HG03108 (cell line): Measurements from ENCODE around the gene KCNF1.

Experiments
- ATAC-seq: cut with Tn5 transposase; IDR thresholded peaks from one replicate; pipeline ENCODE4 v1.9.1; 2021; ENCODE audit warnings: moderate library complexity; ENCODE audit not compliant: unreplicated experiment

Gene KCNF1

DNA sequence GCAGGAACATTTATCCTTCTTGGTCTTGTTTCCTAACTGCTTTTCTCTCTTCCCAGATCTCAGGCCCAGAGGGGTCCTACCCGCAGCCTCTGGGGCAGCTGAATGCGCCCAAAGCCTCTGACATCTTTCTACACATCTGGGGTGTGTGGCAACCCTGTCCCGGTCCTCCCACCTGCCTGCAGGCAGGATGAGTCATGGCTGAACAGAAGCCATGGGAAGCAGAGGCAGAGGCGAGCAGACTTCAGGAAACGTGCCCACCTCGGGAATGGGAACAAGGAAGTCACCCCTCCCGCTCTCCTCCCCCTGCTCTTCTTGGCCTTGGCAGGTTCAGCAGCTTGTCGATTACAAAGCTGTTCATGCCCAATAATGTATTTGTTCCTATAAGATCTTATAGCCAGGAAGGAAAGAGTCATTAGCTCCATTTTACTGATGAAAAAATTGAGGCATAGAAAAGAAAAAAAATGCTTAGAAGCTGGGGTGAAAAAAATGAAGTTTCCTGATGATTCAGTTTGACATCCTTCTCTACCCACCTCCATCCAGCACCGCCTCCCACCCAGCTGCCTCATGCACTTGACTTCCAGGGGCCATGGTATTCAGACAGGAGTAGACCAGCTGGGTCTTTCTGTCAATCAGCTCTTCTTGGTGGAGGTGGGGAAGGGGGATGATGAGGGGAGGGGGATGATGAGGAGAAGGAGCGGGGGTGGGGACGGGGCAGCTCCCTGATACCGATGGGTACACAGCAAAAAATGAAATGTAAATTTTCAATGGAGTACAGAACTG lies 10.4 kb upstream of the KCNF1 start:
- ATAC-seq, result no peak

DNA sequence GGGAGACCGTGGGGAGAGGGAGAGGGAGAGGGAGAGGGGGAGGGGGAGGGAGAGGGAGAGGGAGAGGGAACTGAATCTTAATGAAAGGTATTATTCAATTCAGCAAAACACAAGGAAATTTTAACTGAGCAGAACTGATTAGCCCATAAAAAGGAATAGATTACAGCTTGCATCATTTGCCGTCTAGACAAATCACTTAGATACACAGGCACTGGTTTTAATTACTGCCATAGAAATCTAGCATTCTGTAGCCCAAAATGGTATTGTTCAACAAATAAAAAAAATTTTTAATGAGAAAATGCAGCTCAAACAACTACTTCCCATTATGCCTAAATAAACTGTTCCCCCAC lies 7.9 kb upstream of the KCNF1 start:
- ATAC-seq, result no peak

DNA sequence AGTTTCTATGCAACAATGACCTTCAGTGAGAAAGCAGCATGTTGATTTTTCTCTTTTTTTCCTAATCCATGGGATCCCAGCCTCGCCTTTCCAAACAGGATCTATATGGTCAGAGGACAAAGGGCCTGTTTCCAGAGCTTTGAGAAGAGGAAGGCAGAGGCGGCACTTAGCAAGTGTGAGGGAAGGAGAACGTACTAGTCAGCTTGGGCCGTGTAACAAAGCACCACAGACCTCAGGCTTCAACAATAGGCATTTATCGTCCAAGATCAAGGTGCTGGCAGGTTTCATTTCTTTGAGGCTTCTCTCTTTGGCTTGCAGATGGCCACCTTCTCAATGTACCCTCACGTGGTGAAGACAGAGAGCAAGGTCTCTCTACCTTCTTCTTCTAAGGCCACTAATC lies 7.3 kb upstream of the KCNF1 start:
- no peak for ATAC-seq

GRCh38 chr2:10905006-10905861 lies 6.5 kb upstream of the KCNF1 start:
- ATAC-seq, result no peak

DNA sequence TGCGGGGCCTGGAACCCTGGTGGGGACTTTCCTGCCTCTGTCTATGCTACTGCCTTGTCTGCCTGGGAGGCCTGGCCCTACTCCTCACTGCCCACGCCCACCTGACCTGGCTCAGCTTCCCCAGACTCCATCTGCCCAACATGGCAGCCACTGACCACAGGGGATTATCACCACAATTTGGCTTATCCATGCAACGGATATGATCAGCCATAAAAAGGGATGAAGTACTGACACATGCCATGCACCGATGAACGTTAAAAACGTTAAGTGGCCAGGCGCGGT lies 5.9 kb upstream of the KCNF1 start:
- ATAC-seq, result no peak

- ATAC-seq, result no peak
Measured at GRCh38 chr2:10906926-10907625, 4.7 kb upstream of the KCNF1 start.

DNA sequence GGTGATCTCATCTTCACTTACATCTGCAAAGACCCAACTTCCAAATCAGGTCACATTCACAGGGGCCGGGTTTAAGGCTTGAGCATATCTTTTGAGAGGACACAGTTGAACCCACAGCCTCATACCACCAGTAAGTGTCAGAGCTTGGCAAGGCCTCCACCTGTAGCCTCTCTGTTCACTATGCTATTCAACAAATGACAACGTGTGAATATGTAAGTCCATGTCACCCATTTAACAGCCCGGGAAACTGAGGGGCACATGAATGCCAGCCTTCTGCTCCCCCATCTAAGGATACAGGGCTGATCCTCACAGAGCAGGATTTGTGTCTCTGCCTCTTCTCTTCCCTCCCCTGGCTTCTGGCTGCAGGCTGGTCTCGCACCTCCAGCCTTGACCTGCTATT lies 3.5 kb upstream of the KCNF1 start:
- ATAC-seq, result no peak

DNA sequence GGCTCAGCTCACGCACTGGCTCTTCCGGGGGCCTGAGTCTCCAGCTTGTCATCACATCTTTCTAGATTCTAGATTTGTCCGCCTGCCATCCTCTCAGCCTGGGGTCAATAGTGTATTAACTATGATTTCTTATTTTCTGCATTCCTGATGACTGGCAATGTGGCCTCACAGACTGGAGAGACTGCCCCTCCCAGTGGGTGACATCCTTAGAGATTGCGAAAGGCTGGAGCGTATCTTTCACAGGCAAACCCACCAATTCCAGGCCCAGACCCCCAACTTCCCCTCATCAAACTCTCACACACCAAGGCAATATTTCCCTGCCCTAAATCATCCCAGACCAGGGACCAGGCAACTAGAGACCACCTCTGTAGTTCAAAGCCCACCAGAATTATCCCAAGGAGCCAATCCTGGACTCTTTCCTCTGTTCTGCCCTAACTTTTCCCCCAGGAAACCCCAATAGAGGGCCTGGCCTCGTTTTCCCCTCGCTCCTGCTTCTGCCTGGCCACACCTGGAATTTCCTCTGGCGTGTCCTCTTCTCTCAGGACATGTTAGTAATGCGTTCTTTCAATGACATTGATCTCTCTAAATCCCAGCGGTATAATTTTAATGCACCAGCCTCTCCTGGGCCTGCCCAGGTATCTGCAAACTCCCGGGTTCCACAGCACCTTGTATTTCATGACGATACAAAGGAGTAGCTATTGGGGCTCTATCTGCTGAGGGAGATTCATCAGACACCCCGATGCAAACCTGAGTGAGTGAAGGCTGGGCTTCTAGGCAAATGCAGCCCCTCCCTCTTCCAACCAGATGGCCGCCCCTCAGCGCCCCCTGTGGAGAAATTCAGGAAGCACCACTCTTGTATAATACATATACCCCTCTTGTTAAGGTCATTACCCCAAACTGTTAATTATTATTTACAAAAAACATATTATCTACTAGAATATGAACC lies 2.4 kb upstream of the KCNF1 start:
- no peak for ATAC-seq

DNA sequence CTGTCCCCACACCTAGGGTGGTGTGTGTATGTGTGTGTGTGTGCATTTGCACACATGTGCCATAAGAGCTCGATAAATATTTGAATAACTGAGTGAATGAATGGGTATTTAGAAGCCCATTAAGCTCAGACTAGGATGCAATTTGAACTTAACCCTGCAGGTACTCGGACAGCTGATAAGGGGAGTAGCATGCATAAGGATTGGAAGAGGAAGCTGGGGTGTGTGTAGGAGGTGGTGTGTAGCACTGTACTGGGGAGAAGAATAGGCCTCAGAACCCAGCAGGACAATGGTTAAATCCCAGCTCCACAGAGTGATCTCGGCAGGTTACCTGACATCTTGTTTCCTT lies 1.8 kb upstream of the KCNF1 start:
- ATAC-seq, result no peak

GRCh38 chr2:10910625-10911024 lies 1.1 kb upstream of the KCNF1 start:
- ATAC-seq, result no peak

DNA sequence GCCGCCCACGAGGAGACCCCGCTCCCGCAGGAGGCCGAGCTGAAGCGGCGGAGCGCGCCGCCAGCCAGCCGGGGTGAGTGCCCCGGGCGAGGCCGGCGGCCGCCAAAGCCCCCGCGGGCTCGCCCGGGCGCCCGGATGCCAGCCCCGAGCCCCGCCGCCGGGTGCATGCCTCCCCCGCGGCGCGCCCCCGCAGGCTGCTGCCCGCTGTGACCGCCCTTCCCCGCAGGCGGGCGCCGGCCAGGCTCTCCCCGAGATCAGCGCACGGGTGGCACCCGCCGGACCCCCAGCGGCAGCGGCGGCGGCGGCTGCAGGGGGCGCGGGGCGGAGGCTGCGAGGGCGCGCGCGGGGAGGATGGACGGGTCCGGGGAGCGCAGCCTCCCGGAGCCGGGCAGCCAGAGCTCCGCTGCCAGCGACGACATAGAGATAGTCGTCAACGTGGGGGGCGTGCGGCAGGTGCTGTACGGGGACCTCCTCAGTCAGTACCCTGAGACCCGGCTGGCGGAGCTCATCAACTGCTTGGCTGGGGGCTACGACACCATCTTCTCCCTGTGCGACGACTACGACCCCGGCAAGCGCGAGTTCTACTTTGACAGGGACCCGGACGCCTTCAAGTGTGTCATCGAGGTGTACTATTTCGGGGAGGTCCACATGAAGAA lies 470 bp downstream of the KCNF1 start:
- ATAC-seq, result no peak

DNA sequence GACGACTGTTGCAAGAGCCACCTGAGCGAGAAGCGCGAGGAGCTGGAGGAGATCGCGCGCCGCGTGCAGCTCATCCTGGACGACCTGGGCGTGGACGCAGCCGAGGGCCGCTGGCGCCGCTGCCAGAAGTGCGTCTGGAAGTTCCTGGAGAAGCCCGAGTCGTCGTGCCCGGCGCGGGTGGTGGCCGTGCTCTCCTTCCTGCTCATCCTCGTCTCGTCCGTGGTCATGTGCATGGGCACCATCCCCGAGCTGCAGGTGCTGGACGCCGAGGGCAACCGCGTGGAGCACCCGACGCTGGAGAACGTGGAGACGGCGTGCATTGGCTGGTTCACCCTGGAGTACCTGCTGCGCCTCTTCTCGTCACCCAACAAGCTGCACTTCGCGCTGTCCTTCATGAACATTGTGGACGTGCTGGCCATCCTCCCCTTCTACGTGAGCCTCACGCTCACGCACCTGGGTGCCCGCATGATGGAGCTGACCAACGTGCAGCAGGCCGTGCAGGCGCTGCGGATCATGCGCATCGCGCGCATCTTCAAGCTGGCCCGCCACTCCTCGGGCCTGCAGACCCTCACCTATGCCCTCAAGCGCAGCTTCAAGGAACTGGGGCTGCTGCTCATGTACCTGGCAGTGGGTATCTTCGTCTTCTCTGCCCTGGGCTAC lies 1.2 kb downstream of the KCNF1 start:
- ATAC-seq, result no peak

DNA sequence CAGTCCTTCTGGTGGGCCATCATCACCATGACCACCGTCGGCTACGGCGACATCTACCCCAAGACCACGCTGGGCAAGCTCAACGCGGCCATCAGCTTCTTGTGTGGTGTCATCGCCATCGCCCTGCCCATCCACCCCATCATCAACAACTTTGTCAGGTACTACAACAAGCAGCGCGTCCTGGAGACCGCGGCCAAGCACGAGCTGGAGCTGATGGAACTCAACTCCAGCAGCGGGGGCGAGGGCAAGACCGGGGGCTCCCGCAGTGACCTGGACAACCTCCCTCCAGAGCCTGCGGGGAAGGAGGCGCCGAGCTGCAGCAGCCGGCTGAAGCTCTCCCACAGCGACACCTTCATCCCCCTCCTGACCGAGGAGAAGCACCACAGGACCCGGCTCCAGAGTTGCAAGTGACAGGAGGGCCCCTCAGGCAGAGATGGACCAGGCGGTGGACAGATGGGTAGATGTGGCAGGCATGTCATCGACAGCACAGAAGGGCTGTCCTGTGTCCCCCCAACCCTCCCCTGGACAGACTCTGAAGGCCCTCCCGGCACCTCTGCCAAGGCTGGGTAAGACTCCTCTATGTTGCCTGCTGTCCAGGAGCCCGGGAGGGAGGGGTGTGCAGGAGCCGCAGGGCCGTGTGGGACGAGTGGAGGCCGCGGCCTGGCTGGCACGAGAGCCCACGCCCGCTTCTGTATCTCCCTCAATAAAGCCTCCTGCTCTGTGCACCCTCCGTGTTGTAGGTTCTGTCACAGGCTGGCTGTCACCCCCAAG lies 2.0 kb downstream of the KCNF1 start:
- ATAC-seq, result no peak

DNA sequence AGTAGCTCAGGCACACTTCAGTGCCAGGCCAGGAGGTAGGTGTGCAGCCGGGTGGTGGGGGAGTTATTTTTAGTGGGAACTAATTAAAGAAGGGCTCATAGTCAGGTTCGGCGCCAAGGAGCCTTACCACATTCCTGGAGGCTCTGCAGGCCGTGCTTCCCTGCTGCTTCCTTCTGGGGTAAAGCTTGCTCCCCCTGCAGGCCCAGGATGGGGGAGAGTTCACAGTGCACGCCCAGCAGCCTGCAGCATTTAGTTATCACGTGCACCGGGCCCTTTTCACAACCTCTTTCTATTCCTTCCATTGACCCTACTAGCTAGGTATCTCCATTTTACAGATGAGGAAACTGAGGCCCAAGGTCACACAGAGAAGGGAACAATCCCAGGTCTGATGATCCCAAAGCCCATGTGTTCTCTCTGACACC lies 2.5 kb downstream of the KCNF1 start:
- no peak for ATAC-seq

- ATAC-seq, result no peak
Measured at GRCh38 chr2:10915236-10915635, 3.5 kb downstream of the KCNF1 start.

DNA sequence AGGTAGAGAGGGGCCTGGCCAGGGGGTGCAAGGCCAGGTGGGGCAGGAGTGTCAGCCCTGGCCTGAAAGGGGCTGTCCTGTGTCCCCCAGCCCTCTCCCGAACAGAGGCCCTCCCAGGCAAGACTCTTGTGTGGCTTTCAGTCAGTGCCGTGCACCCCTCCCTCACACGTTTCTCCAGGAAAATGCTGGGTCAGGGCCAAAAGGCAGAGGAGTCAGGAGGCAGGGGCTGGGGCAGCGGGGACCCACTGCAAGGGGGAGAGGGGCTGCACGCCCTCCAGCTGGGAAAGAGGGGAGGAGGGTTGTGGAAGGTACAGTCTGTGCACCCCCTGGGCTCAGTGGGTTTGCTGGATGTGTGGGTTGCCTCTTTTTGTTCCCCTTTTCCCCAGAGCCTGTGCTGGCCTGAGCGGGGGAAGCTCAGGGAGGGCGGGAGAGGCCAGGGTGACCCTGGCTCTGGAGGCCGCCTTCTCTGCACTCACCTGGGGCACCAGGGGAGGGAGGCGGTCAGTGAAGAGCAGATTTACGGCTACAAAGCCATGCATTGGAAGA lies 4.1 kb downstream of the KCNF1 start:
- ATAC-seq, result no peak

- ATAC-seq, result no peak
Measured at GRCh38 chr2:10916953-10917352, 5.2 kb downstream of the KCNF1 start.

- no peak for ATAC-seq
Measured at GRCh38 chr2:10917927-10918326, 6.2 kb downstream of the KCNF1 start.
